ENCODE measurements around the gene C1QTNF12.

GRCh38 chr1:1291023-1291528, 44.6 kb upstream of the C1QTNF12 start:
- TF ChIP-seq POLR2A (IDR thresholded peaks at IDR 0.05) (no peak), CTCF (IDR thresholded peaks at IDR 0.05) (no peak)
